ENCODE measurements around the gene NEK9. TPM values are rescaled to one million over a fixed set of nuclear protein-coding genes. Genes with fewer than 3 reads are reported as not detected.

The NEK9 gene
- total and polyA plus RNA-seq, 9 of the 15 experiments (the other 6 are each of a cell fraction or from before 2014, with no cell fraction given) = 2.8 to 39.6 (median 19.8) TPM

DNA sequence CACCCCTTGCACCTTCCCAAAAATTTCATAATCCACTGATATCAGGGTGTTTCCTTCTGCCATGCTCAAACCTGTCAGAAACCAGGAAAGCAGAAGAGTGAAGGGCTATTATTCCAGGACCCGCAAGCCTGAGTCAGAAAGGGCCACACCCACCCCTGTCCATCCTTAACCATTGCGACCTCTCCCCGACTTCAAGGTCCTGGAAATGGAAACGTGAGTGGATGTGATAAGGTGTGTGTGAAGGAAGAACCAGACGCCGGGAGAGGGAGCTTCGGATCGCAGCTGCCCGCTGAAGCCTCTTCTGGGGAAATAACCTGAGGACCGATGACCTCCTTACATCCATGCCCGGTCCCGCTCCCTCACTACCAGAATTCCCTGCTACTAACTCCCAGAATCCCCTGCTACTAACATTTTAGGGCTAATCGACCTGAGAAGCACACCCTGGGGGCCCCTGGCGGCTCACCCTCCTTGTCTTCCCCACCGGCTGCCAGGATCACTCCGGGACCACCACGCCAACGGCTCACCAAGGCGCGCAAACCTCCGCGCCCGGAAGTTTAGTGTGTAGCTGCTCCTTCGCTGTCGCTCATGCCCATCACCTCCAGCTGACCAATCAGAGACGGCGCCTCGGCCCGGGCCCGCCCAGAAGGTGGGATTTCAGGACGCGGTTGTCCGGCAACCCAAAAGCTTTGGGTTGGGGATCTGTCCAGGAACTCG lies 63.2 kb downstream of the NEK9 start, which contains the start of gene ACYP1 (continued):
- no peak for TF ChIP-seq CREB1 (IDR thresholded peaks at IDR 0.05)
- TF ChIP-seq CREB1 (CRISPR knock-in tag; IDR thresholded peaks at IDR 0.05) = no peak; the same call in 1 of the 2 replicates
- TF ChIP-seq, protein P1, sequence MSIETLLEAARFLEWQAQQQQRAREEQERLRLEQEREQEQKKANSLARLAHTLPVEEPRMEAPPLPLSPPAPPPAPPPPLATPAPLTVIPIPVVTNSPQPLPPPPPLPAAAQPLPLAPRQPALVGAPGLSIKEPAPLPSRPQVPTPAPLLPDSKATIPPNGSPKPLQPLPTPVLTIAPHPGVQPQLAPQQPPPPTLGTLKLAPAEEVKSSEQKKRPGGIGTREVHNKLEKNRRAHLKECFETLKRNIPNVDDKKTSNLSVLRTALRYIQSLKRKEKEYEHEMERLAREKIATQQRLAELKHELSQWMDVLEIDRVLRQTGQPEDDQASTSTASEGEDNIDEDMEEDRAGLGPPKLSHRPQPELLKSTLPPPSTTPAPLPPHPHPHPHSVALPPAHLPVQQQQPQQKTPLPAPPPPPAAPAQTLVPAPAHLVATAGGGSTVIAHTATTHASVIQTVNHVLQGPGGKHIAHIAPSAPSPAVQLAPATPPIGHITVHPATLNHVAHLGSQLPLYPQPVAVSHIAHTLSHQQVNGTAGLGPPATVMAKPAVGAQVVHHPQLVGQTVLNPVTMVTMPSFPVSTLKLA (conservative IDR thresholded peaks at IDR 0.05) = peak; percentile 19 to 70; a peak in 2 of 4 replicates
- TF ChIP-seq TCFL5 (CRISPR knock-in tag; conservative IDR thresholded peaks at IDR 0.05) = no peak
- peak; percentile 72; the same call in 1 of the 2 replicates for TF ChIP-seq GABPB1 (CRISPR knock-in tag; IDR thresholded peaks at IDR 0.05)
- TF ChIP-seq ZFP36 (IDR thresholded peaks at IDR 0.05; ENCODE audit: low read depth, low read length, partially characterized antibody) = peak; percentile 4
- no peak for TF ChIP-seq CBX3 (IDR thresholded peaks at IDR 0.05; ENCODE audit: borderline replicate concordance in 1 of 2, low read length in 2 of 2)
- TF ChIP-seq NCOR1 (IDR thresholded peaks at IDR 0.05) = no peak
- TF ChIP-seq ZNF75A (CRISPR knock-in tag; IDR thresholded peaks at IDR 0.05) = no peak
- TF ChIP-seq, protein P2, sequence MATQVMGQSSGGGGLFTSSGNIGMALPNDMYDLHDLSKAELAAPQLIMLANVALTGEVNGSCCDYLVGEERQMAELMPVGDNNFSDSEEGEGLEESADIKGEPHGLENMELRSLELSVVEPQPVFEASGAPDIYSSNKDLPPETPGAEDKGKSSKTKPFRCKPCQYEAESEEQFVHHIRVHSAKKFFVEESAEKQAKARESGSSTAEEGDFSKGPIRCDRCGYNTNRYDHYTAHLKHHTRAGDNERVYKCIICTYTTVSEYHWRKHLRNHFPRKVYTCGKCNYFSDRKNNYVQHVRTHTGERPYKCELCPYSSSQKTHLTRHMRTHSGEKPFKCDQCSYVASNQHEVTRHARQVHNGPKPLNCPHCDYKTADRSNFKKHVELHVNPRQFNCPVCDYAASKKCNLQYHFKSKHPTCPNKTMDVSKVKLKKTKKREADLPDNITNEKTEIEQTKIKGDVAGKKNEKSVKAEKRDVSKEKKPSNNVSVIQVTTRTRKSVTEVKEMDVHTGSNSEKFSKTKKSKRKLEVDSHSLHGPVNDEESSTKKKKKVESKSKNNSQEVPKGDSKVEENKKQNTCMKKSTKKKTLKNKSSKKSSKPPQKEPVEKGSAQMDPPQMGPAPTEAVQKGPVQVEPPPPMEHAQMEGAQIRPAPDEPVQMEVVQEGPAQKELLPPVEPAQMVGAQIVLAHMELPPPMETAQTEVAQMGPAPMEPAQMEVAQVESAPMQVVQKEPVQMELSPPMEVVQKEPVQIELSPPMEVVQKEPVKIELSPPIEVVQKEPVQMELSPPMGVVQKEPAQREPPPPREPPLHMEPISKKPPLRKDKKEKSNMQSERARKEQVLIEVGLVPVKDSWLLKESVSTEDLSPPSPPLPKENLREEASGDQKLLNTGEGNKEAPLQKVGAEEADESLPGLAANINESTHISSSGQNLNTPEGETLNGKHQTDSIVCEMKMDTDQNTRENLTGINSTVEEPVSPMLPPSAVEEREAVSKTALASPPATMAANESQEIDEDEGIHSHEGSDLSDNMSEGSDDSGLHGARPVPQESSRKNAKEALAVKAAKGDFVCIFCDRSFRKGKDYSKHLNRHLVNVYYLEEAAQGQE (IDR thresholded peaks at IDR 0.05; ENCODE audit: borderline replicate concordance) = no peak; the same call in 1 of the 2 replicates
- TF ChIP-seq, protein P2 (CRISPR knock-in tag; IDR thresholded peaks at IDR 0.05; ENCODE audit: low read depth) = no peak
- peak; percentile 73 for TF ChIP-seq CHD2 (IDR thresholded peaks at IDR 0.05; ENCODE audit: low read depth, low read length)
- TF ChIP-seq RFX1 (IDR thresholded peaks at IDR 0.05) = peak; percentile 72
- TF ChIP-seq IRF2 (CRISPR knock-in tag; IDR thresholded peaks at IDR 0.05) = no peak
- no peak for TF ChIP-seq NR2C2 (CRISPR knock-in tag; IDR thresholded peaks at IDR 0.05)
- peak; percentile 47; the same call in 1 of the 2 replicates for TF ChIP-seq NR2C2 (tag; IDR thresholded peaks at IDR 0.05)
- no peak for TF ChIP-seq KDM4B (IDR thresholded peaks at IDR 0.05; ENCODE audit: borderline replicate concordance in 2 of 2, low read depth in 1 of 2)
- no peak for TF ChIP-seq ZKSCAN3 (CRISPR knock-in tag; IDR thresholded peaks at IDR 0.05)
- no peak for TF ChIP-seq ZNF785 (CRISPR knock-in tag; IDR thresholded peaks at IDR 0.05)
